ENCODE measurements around the gene SPI1. TPM values are rescaled to one million over a fixed set of nuclear protein-coding genes. Genes with fewer than 3 reads are reported as not detected.

SPI1 gene
- total RNA-seq, 2 experiments from 2014 or later: 71.2 to 79.6 TPM

- intact Hi-C loops (cut with micrococcal nuclease; ENCODE audit: unreplicated experiment): no loop called here
- CTCF ChIA-PET (ENCODE audit: unreplicated experiment): no interaction called here
- Histone ChIP-seq H3K79me2 (ENCODE audit: insufficient read depth, low read depth, low read length) (no peaks in the 10 kb centered on the region), H2AFZ (ENCODE audit: low read length) (no peak overlapping the region), H3K27ac (ENCODE audit: low read depth, low read length, poor library complexity, severe bottlenecking) (no peak overlapping the region), H3K4me3 (ENCODE audit: low read depth, low read length, poor library complexity, severe bottlenecking) (no peak overlapping the region), H3K4me1 (ENCODE audit: insufficient read depth, low read length, poor library complexity, severe bottlenecking) (no peaks in the 10 kb centered on the region), H3K9me2 (ENCODE audit: insufficient read depth, low read length) (no peaks in the 10 kb centered on the region), H3K4me2 (ENCODE audit: low read length) (no peak overlapping the region), H3K9me3 (ENCODE audit: low read length) (no peaks in the 10 kb centered on the region), H4K20me1 (ENCODE audit: insufficient read depth, low read length) (no peaks in the 10 kb centered on the region), H3K36me3 (ENCODE audit: insufficient read depth, low read length) (peaks cover 47% of the 10 kb centered on the region; the same call in 1 of the 2 replicates)
- no peak for TF ChIP-seq EZH2phosphoT487 (IDR thresholded peaks at IDR 0.05; ENCODE audit: borderline replicate concordance, low read depth, low read length)
- TF ChIP-seq CTCF (conservative IDR thresholded peaks at IDR 0.05; ENCODE audit: low read length): no peak
- POLR2A ChIA-PET: no interaction called here
- TSS peak; percentile 77 for BruUV-seq (replicated peaks)
- DNase-seq (ENCODE audit: low spot score): no peak
Measured at GRCh38 chr11:47329431-47329986, 48.8 kb downstream of the SPI1 start.

GRCh38 chr11:47328449-47329390 lies 49.6 kb downstream of the SPI1 start:
- BruUV-seq (replicated peaks): no TSS peak
- ChIA-PET CTCF (ENCODE audit: unreplicated experiment) (no interaction called here), POLR2A (no interaction called here)
- H4K20me1 ChIP-seq (ENCODE audit: insufficient read depth, low read length): no peaks in the 10 kb centered on the region
- no peaks in the 10 kb centered on the region for H3K4me1 ChIP-seq (ENCODE audit: insufficient read depth, low read length, poor library complexity, severe bottlenecking)
- H3K4me2 ChIP-seq (ENCODE audit: low read length): no peak overlapping the region
- no peak overlapping the region for H3K27ac ChIP-seq (ENCODE audit: low read depth, low read length, poor library complexity, severe bottlenecking)
- no peak overlapping the region for H3K4me3 ChIP-seq (ENCODE audit: low read depth, low read length, poor library complexity, severe bottlenecking)
- peaks cover 47% of the 10 kb centered on the region; the same call in 1 of the 2 replicates for H3K36me3 ChIP-seq (ENCODE audit: insufficient read depth, low read length)
- H2AFZ ChIP-seq (ENCODE audit: low read length): no peak overlapping the region
- H3K9me2 ChIP-seq (ENCODE audit: insufficient read depth, low read length): no peaks in the 10 kb centered on the region
- intact Hi-C loops (cut with micrococcal nuclease; ENCODE audit: unreplicated experiment): no loop called here
- no peaks in the 10 kb centered on the region for H3K79me2 ChIP-seq (ENCODE audit: insufficient read depth, low read depth, low read length)
- TF ChIP-seq CTCF (conservative IDR thresholded peaks at IDR 0.05; ENCODE audit: low read length) (no peak), EZH2phosphoT487 (IDR thresholded peaks at IDR 0.05; ENCODE audit: borderline replicate concordance, low read depth, low read length) (no peak)
- DNase-seq (ENCODE audit: low spot score): no peak
- no peaks in the 10 kb centered on the region for H3K9me3 ChIP-seq (ENCODE audit: low read length)

- intact Hi-C loops (cut with micrococcal nuclease; ENCODE audit: unreplicated experiment): no loop called here
Measured at GRCh38 chr11:47327949-47328348, 50.4 kb downstream of the SPI1 start.

More at GRCh38 chr11:47327949-47328348, 50.4 kb downstream of the SPI1 start:
- Histone ChIP-seq H3K27ac (ENCODE audit: low read depth, low read length, poor library complexity, severe bottlenecking) (no peak overlapping the region), H3K9me3 (ENCODE audit: low read length) (no peaks in the 10 kb centered on the region), H3K4me1 (ENCODE audit: insufficient read depth, low read length, poor library complexity, severe bottlenecking) (no peaks in the 10 kb centered on the region), H3K9me2 (ENCODE audit: insufficient read depth, low read length) (no peaks in the 10 kb centered on the region), H2AFZ (ENCODE audit: low read length) (no peak overlapping the region), H3K36me3 (ENCODE audit: insufficient read depth, low read length) (peaks cover 47% of the 10 kb centered on the region; the same call in 1 of the 2 replicates), H3K4me3 (ENCODE audit: low read depth, low read length, poor library complexity, severe bottlenecking) (no peak overlapping the region), H3K4me2 (ENCODE audit: low read length) (no peak overlapping the region), H3K79me2 (ENCODE audit: insufficient read depth, low read depth, low read length) (no peaks in the 10 kb centered on the region), H4K20me1 (ENCODE audit: insufficient read depth, low read length) (no peaks in the 10 kb centered on the region)
- TF ChIP-seq CTCF (conservative IDR thresholded peaks at IDR 0.05; ENCODE audit: low read length): no peak
- ChIA-PET CTCF (ENCODE audit: unreplicated experiment) (no interaction called here), POLR2A (no interaction called here)
- BruUV-seq (replicated peaks): no TSS peak
- DNase-seq (ENCODE audit: low spot score): no peak
